Ishikawa (cell line): Measurements from ENCODE around the gene ZBTB21.
A peak's percentile ranks its signal among the peaks of the same experiment; 100 is the strongest.

Source experiments
- CEBPB ChIP-seq: IDR thresholded peaks from 2 replicates; pipeline ENCODE4 v1.6.1; 2012
- CREB1 ChIP-seq: IDR thresholded peaks from 2 replicates; pipeline ENCODE4 v1.6.1; 2012; ENCODE audit warnings: low read depth
- EGR1 ChIP-seq: IDR thresholded peaks from 2 replicates; pipeline ENCODE4 v1.6.1; 2012
- EP300 ChIP-seq: IDR thresholded peaks from 2 replicates; pipeline ENCODE4 v1.6.1; 2012; ENCODE audit warnings: borderline replicate concordance
- FOXM1 ChIP-seq: IDR thresholded peaks from 2 replicates; pipeline ENCODE4 v1.6.1; 2012; ENCODE audit warnings: low read depth, borderline replicate concordance
- NFIC ChIP-seq: IDR thresholded peaks from 2 replicates; pipeline ENCODE4 v1.6.1; 2012
- RAD21 ChIP-seq: IDR thresholded peaks from 2 replicates; pipeline ENCODE4 v1.6.1; 2012; ENCODE audit warnings: low read depth
- TAF1 ChIP-seq: IDR thresholded peaks from 2 replicates; pipeline ENCODE4 v1.6.1; 2012; ENCODE audit warnings: low read depth, mild to moderate bottlenecking
- TCF12 ChIP-seq: IDR thresholded peaks from 2 replicates; pipeline ENCODE4 v1.6.1; 2012; ENCODE audit warnings: low read depth
- TEAD4 ChIP-seq: IDR thresholded peaks from 2 replicates; pipeline ENCODE4 v1.6.1; 2012
- YY1 ChIP-seq: IDR thresholded peaks from 2 replicates; pipeline ENCODE4 v1.6.1; 2012; ENCODE audit warnings: low read depth
- ZBTB7A ChIP-seq: IDR thresholded peaks from 2 replicates; pipeline ENCODE4 v1.6.1; 2012; ENCODE audit warnings: low read depth
- TF ChIP-seq, protein P1 (sequence below): IDR thresholded peaks from 2 replicates; pipeline ENCODE4 v1.6.1; 2012
- TF ChIP-seq, protein P2 (sequence below): IDR thresholded peaks from 2 replicates; pipeline ENCODE4 v1.6.1; 2012
- TF ChIP-seq, protein P3 (sequence below): IDR thresholded peaks from 2 replicates; pipeline ENCODE4 v1.6.1; 2012; ENCODE audit warnings: low read depth, mild to moderate bottlenecking

ZBTB21 gene

DNA sequence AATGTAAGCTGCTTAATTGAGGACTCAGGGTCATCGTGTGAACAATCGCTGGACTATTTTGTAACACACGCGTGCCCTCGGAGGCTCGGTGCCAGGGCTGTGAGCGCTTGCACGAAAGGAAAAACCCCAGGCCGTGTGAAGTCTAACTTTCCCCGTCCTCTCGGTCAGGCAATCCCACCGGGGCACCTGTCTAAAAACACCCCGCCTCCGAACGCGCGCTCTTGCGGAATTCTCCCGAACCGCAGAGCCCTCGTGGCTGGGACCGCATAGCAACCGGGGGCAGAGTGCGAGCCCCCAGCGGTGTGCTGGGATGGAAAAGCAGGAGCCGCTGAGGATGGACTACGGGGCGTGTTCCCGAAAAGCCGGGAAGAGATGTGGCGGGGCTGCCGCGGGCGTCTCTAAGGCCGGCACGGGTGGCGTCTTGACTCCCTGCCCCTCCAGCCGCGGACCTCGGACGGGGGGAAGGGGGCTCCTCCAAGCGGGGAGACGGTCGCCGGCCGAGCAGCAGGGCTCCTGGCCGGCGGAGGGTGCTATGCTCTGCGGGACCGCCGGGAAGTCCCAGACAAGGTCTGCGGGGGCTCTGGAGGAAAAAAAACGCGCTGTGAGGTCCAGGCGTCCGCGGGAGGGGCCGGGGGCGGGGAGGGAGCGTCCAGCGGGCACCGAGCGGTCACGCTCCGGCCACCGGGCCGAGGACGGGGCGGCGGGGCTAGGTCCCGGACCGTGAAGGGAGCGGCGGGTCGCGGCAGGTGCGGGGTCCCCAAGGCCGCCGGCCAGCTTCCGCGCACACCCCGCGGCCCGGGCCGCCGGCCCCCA, 936 bp downstream of the ZBTB21 start:
- TF ChIP-seq NFIC (no peak), EP300 (no peak)
- TF ChIP-seq, protein P1, sequence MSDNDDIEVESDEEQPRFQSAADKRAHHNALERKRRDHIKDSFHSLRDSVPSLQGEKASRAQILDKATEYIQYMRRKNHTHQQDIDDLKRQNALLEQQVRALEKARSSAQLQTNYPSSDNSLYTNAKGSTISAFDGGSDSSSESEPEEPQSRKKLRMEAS: peak; percentile 16
- TF ChIP-seq, protein P2, sequence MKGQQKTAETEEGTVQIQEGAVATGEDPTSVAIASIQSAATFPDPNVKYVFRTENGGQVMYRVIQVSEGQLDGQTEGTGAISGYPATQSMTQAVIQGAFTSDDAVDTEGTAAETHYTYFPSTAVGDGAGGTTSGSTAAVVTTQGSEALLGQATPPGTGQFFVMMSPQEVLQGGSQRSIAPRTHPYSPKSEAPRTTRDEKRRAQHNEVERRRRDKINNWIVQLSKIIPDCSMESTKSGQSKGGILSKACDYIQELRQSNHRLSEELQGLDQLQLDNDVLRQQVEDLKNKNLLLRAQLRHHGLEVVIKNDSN: no peak

DNA sequence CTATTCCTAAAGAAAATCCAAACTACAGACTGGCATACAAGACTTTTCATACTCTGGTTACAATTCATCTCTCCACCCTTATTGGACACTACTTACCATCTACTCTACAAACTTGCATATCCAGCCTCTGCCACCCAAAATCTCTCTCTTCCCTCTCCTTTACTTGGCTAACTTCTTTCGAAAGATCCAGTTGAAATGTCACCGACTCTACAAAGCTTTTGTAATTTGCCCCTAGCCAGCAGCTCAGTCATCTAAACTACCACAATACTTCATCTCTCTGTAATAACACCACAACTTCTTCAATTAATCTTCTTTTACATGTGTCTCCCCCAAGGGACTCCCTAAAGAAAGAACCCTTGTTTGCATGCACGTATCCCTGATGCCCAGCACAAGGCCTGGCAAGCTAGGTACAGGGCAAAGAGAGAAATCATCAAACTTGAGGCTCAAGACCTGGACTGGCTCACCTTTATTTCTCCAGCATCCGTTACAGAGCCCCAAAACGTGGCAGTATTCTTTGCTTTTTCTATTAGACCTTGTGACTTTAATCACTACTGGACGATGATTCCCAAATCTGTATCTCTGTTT, 2.7 kb downstream of the ZBTB21 start:
- TF ChIP-seq EGR1 (no peak), ZBTB7A (no peak), TEAD4 (no peak), TCF12 (no peak), EP300 (no peak), RAD21 (no peak), NFIC (no peak)

DNA sequence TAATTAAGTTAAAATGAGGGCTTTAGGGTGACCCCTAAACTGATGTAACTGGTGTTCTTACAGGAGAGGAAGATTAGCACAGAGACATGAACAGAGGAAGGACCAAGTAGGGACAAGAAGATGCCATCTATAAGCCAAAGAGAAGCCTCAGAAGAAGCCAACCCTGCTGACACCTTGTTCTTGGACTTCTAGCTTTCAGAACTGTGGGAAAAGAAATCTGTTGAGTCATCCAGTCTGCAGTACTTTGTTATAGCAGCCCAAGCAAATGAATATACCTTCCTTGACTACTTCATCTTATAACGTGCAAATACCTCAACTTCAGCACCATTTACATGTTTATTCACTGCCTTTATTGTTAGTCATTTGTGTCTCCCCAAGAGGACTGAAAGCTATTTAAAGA, 3.4 kb downstream of the ZBTB21 start:
- TF ChIP-seq NFIC: no peak
- TF ChIP-seq CEBPB: no peak
- TF ChIP-seq, protein P3, sequence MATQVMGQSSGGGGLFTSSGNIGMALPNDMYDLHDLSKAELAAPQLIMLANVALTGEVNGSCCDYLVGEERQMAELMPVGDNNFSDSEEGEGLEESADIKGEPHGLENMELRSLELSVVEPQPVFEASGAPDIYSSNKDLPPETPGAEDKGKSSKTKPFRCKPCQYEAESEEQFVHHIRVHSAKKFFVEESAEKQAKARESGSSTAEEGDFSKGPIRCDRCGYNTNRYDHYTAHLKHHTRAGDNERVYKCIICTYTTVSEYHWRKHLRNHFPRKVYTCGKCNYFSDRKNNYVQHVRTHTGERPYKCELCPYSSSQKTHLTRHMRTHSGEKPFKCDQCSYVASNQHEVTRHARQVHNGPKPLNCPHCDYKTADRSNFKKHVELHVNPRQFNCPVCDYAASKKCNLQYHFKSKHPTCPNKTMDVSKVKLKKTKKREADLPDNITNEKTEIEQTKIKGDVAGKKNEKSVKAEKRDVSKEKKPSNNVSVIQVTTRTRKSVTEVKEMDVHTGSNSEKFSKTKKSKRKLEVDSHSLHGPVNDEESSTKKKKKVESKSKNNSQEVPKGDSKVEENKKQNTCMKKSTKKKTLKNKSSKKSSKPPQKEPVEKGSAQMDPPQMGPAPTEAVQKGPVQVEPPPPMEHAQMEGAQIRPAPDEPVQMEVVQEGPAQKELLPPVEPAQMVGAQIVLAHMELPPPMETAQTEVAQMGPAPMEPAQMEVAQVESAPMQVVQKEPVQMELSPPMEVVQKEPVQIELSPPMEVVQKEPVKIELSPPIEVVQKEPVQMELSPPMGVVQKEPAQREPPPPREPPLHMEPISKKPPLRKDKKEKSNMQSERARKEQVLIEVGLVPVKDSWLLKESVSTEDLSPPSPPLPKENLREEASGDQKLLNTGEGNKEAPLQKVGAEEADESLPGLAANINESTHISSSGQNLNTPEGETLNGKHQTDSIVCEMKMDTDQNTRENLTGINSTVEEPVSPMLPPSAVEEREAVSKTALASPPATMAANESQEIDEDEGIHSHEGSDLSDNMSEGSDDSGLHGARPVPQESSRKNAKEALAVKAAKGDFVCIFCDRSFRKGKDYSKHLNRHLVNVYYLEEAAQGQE: no peak
- no peak for TF ChIP-seq TCF12
- no peak for TF ChIP-seq EP300
- TF ChIP-seq TAF1: no peak
- TF ChIP-seq RAD21: no peak
- no peak for TF ChIP-seq ZBTB7A
- no peak for TF ChIP-seq FOXM1
- TF ChIP-seq, protein P2: no peak
- TF ChIP-seq, protein P1: no peak
- no peak for TF ChIP-seq CREB1
- TF ChIP-seq TEAD4: no peak
- TF ChIP-seq YY1: no peak

DNA sequence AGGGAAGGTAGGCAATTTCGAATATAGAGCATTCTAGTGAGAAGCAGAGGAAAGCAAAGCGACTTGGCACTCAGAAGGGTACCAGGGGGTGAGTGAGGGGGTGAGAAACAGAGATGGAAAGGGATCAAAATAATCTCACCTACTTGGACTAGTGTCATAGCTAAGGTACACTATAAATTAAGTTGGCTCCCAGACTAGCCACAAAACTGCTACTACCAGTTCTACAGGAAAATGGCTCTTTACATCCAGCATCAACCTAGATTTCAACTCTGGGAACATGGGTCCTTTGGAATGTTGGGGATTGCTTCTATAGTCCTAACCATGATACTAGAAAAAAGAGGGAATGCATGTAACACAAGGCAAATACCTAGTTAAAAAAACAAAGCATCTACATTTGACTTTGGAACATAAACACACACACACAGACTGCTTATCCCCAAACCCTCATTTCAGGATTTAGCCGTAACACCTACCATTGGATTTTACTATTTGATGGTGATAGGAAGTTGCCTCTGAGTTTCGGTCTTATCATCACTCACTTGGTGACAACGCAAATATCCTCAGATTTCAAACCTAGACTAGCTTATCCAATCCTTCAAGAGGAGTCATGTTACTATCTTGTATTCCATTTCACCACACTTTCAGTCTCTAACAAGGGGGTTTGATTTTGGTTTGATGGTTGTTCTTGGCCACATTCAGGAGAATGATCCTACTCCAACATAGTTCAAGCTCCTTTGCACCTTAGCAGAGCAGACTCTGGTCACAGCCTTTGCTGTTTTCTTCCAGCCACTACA, 5.6 kb downstream of the ZBTB21 start:
- TF ChIP-seq RAD21 (no peak), ZBTB7A (no peak), TCF12 (no peak), TAF1 (no peak)

DNA sequence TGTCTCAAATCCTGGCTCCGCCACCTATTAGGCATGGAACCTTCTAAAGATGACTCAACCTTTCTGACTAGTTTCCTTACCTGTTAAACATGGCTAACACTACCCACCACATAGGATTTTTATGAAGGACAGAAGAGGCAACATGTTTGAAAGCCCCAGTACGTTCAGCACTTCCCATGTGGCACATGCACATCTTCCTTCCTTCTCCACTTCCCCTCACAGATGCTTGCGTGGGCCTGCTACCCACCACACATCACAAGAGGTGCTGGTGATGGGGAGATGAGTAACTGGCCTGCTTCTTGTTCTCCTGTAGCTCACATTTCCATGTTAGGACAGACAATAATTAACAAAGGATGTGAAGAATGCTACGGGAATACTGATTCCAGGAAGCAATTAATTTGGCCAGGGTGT, 7.1 kb downstream of the ZBTB21 start:
- TF ChIP-seq CREB1 (no peak), YY1 (no peak), TEAD4 (no peak), NFIC (no peak), ZBTB7A (no peak), TCF12 (no peak)

DNA sequence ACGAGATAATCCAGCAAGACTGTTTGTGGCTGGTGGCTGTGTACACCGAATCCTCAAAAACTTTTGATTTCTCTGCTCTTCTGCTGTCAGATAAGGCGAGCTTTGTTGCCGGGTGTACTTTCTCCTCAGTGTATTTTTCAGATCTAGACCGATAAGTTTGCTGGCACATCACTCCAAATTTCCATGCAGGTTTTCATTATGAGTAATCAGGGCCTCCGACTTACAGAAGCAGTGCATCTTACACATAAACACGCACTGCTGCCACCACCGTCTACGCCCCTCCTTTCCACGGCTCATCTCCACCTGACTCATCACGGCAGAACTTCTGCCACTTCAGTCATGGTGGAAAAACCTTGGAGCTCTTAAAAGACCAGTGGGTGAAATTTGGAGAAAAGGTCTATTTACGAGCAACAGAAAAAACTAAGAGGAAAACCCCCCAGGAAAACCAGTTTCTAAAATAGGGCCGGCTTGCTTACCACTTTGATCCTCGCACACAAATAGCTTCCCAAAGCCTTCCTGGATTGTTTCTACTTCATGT, 7.7 kb downstream of the ZBTB21 start:
- TF ChIP-seq, protein P1: no peak
- TF ChIP-seq TEAD4 (no peak), TCF12 (no peak), RAD21 (no peak), FOXM1 (no peak), NFIC (no peak), ZBTB7A (no peak), CREB1 (no peak), EP300 (no peak), EGR1 (no peak), TAF1 (no peak), CEBPB (no peak), YY1 (no peak)
- TF ChIP-seq, protein P3: no peak
- TF ChIP-seq, protein P2: no peak
